ENCODE measurements around the gene P4HB.

DNA sequence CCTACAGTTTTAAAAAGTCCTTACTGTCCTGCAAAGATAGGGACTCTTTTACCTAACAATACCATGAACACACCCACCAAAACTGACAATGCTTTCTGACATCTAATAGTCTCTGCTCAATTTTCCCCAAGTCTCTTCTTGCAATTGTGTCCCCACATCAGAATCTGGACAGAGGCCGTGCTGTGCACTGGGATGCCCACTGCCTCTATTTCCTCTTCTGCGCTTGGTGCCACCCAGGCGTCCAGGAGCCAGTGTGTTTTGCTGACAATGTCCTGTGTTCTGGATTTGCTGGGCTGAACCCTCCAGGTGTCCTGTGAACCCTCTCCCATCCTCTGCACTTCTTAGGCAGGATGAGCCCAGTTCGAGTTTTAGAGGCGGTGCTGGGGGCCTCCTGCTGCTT, 17.2 kb upstream of the P4HB start:
- TF ChIP-seq, protein P1, sequence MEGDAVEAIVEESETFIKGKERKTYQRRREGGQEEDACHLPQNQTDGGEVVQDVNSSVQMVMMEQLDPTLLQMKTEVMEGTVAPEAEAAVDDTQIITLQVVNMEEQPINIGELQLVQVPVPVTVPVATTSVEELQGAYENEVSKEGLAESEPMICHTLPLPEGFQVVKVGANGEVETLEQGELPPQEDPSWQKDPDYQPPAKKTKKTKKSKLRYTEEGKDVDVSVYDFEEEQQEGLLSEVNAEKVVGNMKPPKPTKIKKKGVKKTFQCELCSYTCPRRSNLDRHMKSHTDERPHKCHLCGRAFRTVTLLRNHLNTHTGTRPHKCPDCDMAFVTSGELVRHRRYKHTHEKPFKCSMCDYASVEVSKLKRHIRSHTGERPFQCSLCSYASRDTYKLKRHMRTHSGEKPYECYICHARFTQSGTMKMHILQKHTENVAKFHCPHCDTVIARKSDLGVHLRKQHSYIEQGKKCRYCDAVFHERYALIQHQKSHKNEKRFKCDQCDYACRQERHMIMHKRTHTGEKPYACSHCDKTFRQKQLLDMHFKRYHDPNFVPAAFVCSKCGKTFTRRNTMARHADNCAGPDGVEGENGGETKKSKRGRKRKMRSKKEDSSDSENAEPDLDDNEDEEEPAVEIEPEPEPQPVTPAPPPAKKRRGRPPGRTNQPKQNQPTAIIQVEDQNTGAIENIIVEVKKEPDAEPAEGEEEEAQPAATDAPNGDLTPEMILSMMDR (conservative IDR thresholded peaks at IDR 0.05 in 1 of 2, IDR thresholded peaks at IDR 0.05 in 1 of 2; ENCODE audit: low read depth in 1 of 2, low read length in 2 of 2): no peak
- no peak for TF ChIP-seq EZH2 (IDR thresholded peaks at IDR 0.05; ENCODE audit: low read length, missing control alignments)
